Hematopoietic multipotent progenitor cell treated with erythropoietin and hydrocortisone succinate and interleukin-3 and kit ligand, for 6 days (in vitro differentiated cells): ENCODE measurements around the gene PCBP1.
A peak's percentile ranks its signal among the peaks of the same experiment; 100 is the strongest.
"Not testable (repeated sequence)": the region's sequence is repeated elsewhere in the genome, so short reads cannot be mapped to it uniquely, and the experiment has no call there.

Source experiments
- DNase-seq: peaks from one replicate; pipeline ENCODE4 v3.0.0-alpha.2; 2015

Gene PCBP1

DNA sequence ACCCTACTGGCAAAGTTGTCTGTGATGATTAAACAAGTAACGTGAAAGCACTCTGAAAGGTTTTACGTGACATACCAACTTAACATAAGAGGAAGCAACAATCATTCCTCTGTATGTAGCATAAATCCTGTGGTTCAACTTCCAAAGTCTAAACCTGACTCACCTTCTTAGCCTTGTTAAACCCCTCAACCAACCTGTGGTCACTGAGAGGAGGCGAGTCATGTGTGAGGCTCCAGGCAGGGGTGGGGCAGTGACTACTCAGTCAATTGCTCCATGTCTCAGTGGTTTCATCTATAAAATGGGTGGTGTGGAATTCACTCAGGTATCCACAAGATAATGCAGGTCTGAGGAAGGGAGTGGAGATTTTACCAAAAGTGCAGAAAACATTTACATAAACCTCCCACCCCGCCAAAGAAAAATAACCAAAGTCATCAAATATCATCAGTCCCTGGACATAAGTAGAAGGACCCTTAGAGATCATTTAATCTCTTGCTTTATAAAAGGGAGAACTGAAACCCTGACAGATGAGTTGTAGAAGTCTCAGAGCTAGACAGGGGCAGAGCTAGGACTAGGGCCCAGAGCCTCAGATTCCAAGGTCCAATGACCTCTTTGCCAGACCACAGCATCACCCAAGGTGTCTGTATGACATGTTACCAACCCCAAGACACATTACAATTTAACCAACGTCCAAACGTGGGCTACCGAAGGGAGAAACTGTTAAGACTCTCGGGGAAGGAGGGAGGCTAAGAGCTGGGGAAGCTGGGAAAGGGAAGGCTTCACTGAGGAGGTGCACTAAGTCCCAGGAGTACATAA is 3.7 kb upstream of the PCBP1 start:
- DNase-seq, result peak; percentile 52

DNA sequence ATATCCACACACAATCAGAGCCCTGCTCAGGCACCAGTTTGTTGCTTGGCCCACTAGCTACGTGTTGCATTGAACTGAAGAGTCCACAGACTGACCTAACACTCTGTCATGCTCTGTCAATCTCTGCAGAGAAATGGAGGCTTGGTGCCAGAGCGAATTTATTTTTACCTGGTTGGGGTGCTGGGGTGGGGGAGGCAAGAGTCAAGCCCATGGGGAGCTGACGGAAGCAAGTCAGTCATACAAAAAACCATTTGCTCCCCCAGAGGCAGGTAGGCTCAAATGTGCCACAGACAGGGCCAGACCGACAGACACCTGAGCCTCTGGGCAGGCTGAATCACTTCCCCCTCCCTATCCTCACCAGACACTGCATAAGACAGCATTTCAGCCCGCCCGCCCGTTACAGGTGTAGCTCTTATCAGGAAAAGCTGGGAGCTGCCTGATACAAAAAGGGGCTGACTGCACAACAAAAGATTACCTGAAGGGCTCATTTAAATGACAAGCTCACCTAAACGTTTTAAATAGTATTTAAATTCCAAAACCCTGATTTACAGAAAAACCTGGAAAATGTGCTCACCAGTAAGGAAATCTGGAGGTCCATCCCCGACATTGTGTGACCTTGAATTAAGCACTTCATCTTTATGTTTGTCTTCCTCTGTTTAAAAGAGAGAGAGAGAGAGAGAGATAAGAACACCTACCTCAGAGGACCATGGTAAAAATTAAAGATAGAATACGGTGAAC is 2.1 kb upstream of the PCBP1 start:
- peak; percentile 69 for DNase-seq

DNA sequence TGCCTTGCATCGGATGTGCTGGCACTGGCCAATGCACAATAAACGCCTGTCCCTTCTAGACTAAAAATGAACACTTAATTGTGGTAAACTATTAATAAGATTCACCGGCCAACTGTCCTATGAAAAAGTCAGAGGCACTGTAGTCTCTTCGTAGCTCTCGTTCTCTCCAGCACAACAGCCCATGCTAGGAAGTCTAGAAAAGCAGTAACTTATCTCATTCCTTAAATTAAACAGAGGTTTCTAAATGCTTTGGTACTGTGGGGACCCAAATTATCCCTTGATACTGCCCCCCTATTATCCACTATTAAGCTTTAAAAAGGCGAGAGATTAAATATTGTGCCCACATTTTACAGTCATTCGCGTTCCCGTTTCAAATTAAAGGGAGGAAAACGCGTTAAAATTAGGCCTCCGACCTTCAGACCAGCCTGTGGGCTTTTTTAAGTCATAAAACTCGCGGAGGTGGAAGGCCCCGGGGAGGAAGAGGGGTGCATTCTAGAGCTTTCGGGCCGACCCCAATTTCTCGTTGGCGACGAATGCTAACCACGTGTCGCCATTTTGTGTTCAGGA is 1.5 kb upstream of the PCBP1 start:
- peak; percentile 48 for DNase-seq

DNA sequence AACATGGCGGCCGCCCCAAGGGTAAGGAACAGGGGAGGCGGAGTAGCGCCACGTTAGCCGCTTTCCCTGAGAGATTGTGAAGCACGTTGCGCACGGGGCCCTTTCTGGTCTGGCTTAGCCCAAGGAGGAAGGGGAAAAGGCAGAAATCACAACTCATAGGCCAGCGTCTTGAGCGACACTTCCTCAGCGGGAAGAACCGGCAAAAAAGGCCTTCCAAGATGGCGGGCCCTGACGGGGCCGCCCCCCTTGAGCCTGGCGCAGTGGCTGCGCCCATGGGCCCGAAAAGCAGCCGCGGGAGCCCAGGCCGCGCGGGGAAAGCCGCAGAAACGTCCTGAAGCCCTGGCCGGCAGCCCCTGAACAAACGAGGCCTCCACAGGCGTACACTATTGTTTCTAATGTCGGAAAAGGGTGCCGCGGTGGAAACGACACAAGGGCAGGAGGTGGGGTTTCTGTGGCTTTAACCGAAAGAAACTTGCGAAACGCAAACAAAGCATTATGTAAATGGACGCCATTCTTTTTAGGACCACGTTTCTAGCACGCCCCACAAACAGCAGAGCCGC is 919 bp upstream of the PCBP1 start:
- peak; percentile 91 for DNase-seq

DNA sequence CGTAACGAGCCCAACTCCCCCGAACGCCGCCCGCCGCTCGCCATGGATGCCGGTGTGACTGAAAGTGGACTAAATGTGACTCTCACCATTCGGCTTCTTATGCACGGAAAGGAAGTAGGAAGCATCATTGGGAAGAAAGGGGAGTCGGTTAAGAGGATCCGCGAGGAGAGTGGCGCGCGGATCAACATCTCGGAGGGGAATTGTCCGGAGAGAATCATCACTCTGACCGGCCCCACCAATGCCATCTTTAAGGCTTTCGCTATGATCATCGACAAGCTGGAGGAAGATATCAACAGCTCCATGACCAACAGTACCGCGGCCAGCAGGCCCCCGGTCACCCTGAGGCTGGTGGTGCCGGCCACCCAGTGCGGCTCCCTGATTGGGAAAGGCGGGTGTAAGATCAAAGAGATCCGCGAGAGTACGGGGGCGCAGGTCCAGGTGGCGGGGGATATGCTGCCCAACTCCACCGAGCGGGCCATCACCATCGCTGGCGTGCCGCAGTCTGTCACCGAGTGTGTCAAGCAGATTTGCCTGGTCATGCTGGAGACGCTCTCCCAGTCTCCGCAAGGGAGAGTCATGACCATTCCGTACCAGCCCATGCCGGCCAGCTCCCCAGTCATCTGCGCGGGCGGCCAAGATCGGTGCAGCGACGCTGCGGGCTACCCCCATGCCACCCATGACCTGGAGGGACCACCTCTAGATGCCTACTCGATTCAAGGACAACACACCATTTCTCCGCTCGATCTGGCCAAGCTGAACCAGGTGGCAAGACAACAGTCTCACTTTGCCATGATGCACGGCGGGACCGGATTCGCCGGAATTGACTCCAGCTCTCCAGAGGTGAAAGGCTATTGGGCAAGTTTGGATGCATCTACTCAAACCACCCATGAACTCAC is 673 bp downstream of the PCBP1 start:
- peak; percentile 74 for DNase-seq

DNA sequence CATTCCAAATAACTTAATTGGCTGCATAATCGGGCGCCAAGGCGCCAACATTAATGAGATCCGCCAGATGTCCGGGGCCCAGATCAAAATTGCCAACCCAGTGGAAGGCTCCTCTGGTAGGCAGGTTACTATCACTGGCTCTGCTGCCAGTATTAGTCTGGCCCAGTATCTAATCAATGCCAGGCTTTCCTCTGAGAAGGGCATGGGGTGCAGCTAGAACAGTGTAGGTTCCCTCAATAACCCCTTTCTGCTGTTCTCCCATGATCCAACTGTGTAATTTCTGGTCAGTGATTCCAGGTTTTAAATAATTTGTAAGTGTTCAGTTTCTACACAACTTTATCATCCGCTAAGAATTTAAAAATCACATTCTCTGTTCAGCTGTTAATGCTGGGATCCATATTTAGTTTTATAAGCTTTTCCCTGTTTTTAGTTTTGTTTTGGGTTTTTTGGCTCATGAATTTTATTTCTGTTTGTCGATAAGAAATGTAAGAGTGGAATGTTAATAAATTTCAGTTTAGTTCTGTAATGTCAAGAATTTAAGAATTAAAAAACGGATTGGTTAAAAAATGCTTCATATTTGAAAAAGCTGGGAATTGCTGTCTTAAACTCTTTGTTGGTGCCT is 1.4 kb downstream of the PCBP1 start:
- DNase-seq, result peak; percentile 69

DNA sequence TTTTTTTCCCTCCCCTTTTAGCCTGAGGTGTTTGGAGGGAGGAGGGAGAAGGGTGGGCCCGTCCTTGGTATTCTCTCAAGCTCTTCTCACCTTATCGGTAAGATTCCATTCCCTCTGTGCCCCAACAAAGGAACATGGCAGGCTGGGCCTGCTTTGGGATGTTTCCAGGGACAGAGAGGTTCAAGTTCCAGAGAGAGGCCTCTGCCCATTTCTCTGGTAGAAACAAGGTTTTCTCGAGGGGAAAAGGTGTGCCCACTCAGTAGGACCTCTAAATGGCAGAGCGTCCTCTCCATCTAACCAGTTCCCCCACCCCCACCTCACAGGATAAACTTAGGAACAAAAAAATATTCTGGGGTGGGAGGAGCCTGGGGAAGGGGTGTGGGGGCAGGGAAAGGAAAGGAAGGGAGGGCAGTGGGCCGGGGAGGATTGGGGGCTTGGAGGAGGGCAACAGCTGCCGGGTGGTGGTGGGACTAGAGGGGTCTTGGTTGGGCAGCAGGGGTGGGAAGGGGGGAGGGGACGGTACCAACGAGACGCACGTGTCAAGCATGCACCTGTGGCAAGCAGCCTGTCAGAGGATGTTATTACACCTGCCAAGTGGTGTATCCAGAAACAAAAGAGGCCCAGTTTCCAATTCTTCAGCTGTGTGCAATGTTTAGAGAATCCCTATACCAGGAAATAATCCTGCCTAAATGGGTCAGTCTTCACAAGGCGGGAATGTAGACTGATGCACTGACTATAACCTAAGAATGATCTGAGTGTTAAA is 2.1 kb downstream of the PCBP1 start:
- DNase-seq, result peak; percentile 74

DNA sequence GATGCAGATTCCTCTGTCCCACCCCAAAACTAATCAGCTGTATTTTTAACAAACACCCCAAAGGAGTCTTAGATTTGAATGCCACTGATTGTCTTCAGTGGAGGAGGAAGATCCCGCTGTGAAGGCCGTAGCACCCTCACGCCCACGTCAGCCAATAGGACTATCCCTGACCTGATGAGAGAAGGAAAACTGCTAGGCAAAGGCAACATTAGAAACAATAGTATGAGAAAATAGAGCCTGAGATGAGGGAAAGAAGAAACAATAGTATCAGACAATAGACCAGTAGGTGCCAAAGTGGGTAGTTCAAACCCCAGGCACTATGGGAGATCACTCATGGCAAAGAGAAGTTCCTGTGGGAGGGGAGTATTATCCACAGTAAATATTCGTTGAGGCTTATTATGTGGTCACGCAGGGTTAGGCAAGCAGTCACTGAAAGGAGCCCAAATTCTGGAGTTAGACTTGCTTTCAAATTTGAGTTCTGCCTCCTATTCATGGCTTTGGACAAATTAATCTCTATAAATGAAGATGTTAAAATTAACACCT is 2.8 kb downstream of the PCBP1 start:
- DNase-seq, result peak; percentile 27

DNA sequence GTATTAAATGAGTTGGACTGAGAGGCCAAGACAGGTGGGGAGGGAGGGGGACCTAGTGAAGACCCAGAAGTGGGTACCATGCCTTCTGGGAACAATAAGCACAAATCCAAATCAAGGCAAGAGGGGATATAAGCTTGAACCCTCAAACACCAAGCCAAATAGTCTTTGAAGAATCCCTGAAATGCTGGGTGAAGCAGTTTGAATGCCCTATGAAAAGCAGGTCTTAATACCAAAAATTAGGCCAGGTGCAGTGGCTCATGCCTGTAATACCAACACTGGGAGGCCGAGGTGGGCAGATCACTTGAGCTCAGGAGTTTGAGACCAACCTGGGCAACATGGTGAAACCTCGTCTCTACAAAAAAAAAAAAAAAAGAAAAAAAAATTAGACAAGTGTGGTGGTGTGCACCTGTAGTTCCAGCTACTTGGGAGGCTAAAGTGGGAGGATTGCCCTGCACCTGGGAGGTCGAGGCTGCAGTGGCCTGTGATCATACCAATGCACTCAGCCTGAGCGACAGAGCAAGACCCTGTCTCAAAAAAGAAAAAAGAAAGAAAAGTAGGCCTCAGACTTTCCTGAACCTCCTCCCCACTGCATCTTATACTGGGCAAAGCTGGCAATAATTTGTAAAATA is 3.5 kb downstream of the PCBP1 start:
- DNase-seq, result no peak

DNA sequence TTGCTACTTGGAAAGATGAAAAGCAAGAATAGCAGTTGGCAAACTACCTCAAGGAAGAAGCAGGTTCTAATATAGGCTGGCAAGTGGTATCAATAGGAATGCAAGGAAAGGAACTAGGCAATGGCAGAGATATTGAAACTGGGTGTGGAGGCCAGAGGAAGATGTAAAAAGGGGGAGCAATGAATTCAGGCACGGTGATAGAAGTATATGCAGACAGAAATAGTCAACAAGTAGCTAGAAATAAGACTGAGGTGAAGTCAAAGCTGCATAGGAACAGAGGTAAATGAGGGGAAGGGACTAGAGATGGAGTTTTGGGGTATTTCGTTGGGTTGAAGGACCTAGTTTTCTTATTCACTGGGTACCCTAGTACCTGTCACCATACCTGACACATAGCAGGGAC is 4.1 kb downstream of the PCBP1 start:
- no peak for DNase-seq

DNA sequence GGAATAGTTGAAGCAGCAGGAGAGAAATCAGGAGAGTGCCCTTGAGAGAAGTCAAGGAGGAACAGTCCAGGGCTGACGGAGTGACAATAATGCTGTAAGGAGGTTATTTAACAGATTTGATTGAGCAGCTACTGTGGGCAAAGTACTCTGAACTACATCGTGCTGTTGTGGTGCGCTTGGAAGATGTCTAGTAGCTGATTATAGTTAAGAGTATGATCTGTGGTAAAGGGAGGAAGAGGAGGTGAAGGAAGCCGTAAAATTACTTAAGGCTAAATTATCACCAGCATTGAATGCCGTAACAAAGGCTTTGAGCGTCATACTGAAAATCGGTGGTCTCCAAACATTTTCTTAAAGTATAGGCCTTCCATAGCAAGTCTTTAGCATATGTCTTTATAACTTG is 4.5 kb downstream of the PCBP1 start:
- DNase-seq, result peak; percentile 56

DNA sequence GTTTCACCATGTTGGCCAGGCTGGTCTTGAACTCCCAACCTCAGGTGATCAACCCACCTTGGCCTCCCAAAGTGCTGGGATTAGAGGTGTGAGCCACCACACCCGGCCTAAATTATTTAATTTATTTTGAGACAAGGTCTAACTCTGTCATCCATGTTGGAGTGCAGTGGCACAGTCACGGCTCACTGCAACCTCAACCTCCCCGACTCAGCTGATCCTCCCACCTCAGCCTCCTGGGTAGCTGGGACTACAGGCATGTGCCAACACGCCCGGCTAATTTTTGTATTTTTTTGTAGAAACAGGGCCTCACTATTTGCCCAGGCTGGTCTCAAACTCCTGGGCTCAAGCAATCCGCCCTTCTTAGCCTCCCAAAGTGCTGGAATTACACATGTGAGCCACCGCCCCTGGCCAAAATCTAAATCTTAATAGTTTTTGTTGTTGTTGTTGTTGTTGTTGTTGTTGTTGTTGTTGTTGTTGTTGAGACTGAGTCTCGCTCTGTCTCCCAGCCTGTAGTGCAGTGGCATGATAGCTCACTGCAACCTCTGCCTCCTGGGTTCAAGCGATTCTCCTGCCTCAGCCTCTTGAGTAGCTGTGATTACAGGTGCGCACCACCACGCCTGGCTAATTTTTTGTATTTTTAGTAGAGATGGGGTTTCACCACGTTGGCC is 5.4 kb downstream of the PCBP1 start:
- not testable (repeated sequence) for DNase-seq

DNA sequence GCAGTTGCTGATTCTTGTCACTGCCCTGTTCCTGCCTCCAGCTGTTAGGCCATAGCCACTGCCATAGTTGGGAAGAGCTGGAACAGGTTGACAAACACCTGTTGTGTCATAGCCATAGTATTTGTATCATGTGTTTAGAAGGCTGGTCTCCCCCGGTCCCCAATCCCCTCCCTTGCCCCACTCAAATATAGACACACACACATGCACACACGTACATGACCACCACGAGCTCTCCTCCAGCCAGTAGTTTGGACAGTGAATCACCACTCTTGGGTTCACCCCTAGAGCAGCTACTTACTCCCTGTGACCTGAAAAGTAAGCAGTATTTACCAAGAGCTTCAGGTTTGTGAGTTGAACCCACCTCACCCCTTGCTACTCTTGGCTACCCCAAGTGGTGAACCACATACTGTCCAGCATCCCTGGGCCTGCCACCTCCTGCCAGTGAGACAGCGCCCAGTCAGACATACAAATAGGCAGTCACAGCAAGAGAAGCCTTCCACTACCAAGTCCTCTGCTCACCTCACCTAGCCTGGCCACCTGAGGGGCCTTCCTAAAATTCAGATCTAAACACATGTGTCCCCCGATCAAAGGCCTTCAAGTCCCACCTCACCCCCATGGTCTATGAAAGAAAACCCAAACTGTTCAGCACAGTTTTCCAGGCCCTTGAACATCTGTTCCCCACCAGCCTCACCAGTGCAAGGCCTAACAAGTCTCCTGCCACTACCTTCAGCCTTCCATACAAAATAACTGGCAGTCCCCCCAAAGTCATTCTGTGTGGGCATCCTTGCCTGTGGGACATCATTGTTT is 7.1 kb downstream of the PCBP1 start:
- peak; percentile 43 for DNase-seq

DNA sequence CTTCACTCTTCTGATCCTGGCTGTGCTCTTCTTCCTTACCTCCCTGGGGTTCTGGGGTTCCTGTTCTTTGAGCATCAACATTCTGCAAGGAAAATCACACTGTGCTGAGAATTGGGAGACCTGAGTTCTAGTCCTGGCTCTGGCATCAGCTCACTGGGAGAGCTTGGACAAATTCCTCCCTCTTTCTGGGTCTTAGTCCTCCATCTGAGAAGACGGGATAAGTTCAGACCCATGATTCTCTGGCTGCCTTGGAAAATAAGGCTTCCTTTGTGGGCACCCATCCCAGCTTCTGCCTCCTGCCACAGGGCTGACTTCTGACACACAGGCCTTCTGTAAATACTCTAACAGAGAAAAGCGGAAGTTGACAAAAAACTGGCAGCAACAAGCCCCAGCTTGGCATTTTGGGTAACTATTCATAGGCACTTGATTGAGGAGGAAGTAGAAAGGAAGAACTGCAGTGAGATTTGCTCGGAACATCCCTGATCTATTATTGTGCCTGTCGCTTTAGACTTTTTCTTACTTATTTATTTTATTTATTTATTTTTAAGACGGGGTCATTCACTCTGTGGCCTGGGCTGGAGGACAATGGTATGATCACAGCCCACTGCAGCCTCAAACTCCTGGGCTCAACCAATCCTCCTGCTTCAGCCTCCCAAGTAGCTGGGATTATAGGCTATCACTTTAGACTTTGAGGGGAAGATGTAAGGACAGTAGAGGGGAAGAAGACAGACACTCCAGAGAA is 7.9 kb downstream of the PCBP1 start:
- peak; percentile 92 for DNase-seq

DNA sequence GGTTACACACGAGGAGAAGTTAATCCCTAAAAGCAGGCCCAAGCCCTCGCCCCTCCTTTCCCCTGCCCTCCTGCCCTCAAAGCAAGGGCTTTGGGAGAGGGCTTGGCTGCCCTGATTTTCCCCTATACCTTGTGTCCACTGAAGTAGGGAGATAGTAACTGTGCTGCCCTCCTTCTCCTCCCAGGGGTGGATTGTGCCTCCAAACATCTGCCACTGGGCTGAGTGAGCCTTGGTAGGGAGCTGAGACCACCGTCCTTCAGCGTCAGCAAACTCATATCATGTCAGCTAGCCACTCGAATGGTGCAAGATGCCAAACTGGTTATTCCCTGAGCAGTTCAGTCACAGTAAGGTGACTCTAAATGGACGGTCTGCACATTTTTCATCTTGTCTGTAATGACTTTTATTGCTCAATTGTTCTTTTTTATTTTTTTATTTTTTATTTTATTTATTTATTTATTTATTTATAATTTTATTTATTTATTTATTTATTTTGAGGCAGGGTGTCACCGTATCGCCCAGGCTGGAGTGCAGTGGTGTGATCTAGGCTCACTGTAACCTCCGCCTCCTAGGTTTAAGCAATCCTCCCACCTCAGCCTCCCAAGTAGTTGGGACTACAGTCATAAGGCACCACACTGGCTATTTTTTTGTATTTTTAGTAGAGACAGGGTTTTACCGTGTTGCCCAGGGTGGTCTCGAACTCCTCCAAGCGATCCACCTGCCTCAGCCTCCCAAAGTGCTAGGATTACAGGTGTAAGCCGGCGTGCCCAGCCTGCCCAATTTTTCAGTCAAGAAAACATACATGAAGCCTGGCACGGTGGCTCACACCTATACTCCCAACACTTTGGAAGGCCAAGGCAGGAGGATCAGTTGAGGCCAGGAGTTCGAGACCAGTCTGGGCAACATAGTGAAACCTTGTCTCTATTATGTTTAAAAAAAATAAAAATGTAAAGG is 8.7 kb downstream of the PCBP1 start:
- peak; percentile 16 for DNase-seq

DNA sequence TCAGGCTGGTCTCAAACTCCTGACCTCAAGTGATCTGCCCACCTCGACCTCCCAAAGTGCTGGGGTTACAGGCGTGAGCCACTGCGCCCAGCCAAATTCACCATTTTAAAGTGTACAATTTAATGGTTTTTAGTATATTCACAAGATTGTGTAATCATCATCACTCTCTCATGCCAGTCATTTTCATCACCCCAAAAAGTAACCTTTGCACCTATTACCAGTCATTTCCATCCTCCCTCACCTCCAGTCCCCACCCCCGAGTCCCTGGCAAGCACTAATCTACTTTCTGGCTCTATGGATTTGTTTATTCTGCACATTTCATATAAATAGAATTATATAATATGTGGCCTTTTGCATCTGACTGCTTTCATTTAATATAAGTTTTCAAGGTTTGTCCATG is 10.8 kb downstream of the PCBP1 start:
- DNase-seq, result no peak

DNA sequence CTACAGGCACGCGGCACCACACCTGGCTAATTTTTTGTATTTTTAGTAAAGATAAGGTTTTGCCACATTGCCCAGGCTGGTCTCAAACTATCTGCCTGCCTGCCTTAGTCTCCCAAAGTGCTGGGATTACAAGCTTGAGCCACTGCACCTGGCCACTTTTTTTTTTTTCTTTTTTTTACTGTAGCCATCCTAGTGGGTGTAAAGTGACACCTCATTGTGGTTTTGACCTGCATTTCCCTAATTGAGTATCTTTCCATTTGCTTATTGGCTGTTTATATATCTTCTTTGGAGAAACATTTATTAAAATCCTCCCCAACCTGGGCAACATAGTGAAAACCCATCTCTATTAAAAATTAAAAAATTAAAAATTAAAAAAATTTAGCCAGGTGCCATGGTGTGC is 12.0 kb downstream of the PCBP1 start:
- no peak for DNase-seq
